GM08714 (cell line): ENCODE data around the gene MOB3A.

Source experiments
- H3K4me3 ChIP-seq: fragments of 200-500 bp; sonication (Bioruptor generic); 2 replicates; pipeline ENCODE4 v1.5.1; 2014; ENCODE audit warnings: mild to moderate bottlenecking, low read length, inconsistent platforms
- ZNF274 ChIP-seq: IDR thresholded peaks from 2 replicates; pipeline ENCODE4 v1.6.1; 2012; ENCODE audit warnings: mild to moderate bottlenecking, low read depth, low read length

MOB3A gene

DNA sequence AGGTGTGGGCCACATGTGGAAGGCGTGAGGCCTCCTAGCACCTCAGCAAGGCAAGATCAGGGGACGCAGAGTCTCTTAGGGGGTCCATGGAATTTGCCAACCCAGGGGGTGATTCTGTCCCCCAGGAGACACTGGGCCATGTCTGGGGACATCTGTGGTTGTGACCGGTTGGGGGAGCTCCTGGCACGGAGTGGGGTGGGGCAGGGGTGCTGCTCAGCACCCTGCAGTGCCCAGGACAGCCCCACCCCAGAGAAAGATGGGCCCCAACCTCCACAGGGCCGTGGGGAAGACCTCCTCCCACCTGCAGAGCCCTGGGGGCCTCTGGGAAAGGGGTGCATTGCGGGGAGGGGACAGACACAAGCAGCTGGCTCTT, 49.1 kb downstream of the MOB3A start:
- no peak for TF ChIP-seq ZNF274
- no peak overlapping the region for H3K4me3 ChIP-seq

DNA sequence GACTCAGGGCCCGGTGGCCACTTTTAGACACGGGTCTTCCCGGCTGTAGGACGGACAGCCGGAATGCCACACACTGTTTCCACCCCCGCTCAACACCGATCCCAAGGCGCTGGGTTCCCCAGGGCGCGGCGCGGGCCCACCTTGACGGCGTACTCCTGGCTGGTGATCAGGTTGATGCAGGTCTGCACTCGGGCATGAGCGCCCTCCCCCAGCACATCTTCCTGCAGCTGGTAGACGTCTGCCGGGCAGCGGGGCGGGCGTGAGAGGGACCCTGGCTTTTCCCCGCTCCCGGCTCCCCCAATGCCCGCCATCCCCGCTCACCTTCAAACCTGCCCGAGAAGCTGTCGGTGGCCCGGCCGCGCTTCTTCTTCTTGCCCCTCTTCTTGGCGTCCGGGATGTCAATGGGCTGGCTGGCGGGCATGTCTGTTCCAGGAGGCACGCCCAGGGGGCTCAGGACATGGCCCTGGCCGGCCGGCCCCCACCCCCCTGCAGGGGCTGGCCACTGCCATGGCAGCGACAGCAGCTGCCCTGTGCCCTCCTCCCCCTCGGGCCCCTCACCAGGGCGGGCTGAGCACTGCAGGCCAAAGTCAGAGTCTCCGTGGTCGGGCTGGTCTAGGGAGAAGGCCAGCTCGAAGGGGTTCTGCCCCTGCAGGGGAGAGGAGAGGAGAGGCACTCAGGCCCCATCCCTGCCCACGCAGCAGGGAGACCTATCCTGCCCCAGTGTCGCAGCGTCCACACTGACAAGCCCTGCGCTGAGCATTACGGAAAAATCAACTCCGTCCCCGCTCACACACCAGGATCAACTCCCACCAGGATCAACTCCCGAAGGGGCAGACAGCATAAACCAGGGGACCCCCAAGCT, 49.8 kb downstream of the MOB3A start:
- no peak overlapping the region for H3K4me3 ChIP-seq
- no peak for TF ChIP-seq ZNF274

DNA sequence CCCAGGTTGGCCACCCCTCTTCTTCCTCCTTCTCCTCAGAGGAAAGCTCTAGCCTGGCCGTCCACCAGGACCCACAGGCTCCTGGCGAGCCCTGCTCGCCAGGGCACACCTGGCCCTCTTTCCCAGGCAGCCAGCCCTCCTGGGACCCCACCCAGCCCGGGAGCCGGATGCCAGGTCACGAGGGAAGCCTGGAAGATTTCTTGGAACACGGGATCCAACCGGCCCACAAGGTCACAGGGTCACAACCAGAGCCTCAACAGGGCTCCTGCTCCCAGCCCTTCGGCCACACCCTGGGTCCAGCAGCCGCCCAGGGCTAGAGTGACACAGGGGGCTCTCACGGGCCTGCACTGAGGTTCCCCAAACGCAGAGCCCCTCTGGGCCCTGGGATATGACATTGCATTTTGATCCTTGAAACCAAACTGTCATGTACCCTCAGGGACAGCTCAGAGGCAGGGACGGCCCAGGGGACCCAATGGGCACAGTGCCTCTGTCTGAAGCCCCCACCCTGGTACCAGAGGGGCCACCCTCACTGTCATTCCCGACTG, 50.6 kb downstream of the MOB3A start:
- no peak for TF ChIP-seq ZNF274
- H3K4me3 ChIP-seq, result no peak overlapping the region

DNA sequence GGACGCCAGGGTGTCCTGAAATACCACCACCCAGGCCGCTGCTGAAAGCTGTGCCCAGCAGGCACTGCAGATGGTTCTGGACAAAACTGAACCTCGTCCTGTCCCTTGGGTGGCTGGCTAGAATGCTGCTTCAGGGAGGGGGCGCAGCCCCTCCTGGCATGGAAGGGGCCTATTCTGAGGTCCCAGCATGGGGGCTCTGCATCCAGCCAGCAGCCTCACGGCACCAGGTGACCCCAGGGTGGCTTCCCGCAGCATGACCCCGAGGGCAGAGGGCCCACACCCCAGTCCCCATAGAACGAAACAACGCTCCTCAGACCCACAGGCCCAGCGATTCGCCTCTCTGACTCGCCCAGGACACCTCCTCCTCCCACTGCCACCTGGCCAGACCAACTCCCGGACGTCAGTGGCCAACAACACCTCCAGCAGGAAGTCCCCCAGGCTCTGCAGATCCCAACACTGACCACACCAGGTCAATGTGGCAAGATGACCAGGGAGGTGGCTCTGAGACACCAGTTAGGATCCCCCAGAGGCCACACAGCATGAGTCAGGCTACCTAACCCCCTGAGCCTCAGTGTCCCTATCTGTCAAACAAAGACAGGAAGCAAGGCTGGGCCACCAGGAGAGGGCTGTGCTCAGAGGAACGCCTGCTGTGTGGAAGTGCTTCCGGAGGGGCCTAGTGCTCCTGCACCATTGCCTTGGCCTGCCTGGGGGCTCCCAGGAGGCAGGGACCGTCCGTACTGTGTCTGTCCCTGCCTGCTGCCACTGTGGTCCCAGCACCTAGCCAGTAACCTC, 51.2 kb downstream of the MOB3A start:
- no peak for TF ChIP-seq ZNF274
- H3K4me3 ChIP-seq, result no peak overlapping the region

DNA sequence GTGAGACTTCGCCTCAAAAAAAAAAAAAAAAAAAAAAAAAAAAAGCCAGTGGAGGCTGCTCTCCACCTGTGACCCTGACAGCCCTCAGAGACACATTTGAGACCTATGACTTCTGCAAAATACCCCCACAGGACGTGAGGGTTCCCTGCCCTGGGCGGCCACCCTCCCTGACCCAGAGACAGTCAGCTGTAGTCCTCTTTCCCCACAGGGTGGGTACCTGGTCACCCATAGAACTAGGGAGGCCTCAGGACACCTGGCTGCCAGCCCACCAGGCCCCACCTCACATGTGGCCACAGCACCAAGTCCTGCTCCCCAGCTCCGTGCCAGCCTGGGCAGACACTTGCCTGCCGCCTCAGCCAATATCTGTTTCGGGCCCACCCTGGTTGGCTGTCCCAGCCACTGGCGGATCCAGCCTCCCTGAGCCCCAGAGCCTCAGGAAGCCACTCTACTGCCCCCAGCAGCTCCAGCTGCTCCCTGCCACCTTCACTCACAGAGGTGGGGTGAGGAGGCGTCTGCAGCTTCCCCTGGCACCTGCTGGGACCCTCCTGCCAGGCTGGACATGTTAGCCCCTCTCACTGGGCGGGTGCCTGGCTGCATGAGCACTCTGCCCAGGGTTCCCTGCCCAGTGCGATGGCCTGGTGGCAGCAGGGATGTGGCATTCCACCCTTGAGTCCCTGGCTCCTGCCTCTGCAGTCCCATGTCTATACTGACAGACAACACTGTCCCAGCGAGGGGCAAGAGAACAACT, 52.0 kb downstream of the MOB3A start:
- TF ChIP-seq ZNF274, result no peak
- H3K4me3 ChIP-seq, result no peak overlapping the region

DNA sequence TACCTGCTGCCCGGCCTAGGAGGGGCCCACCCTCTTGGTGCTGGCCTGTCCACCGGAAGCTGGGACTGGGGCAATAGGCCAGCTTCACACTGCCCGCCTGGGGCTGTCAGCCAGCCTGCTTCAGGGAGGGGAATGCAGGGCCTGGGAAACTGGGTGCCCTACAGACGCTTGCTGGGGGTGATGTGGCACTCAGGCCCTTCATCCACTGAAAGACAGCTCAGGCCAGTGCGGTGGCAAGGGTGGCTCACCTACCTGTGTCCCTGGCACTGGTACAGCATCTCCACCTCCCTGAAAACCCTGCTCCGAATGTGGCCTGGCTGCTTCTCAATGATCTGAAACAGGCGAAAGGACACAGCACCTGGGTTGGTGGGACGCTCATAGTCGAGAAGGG, 52.9 kb downstream of the MOB3A start:
- TF ChIP-seq ZNF274, result no peak
- H3K4me3 ChIP-seq, result no peak overlapping the region; the same call in 1 of the 2 replicates

DNA sequence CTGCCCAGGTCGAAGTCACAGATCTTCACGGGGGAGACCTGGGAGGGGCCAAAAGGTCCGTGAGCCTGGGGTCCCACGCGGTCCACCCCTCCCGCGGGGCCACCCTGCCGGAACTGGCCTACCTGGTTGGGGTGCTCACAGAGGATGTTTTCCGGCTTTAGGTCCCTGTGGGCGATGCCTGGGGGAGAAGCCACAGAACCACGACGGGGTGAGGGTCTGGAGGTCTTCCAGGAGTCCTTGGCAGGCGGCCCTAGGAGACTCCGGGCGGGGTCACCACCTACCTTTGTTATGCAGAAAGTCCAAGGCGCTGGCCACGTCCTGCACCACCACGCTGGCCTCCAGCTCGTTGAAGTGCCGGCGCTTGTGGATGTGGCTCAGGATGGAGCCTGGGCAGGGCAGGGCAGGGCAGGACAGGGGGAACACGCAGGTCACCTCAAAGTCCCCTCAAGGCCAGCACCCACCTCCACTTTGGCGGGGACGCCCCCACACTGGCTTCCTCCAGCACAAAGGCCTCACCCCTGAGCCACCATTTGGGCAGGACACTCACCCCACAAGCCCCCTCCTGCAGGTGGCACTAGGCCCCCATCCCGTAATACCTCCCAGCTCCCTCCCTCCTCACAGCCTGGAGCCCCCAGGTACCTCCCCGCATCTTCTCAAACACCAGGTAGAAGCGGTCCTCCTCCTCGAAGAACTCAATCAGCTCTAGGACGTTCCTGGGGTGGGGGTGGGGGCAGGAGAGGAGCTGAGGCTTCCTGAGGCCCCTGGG, 53.5 kb downstream of the MOB3A start:
- TF ChIP-seq ZNF274, result no peak
- peak overlapping the region; percentile 22; the same call in 1 of the 2 replicates for H3K4me3 ChIP-seq

DNA sequence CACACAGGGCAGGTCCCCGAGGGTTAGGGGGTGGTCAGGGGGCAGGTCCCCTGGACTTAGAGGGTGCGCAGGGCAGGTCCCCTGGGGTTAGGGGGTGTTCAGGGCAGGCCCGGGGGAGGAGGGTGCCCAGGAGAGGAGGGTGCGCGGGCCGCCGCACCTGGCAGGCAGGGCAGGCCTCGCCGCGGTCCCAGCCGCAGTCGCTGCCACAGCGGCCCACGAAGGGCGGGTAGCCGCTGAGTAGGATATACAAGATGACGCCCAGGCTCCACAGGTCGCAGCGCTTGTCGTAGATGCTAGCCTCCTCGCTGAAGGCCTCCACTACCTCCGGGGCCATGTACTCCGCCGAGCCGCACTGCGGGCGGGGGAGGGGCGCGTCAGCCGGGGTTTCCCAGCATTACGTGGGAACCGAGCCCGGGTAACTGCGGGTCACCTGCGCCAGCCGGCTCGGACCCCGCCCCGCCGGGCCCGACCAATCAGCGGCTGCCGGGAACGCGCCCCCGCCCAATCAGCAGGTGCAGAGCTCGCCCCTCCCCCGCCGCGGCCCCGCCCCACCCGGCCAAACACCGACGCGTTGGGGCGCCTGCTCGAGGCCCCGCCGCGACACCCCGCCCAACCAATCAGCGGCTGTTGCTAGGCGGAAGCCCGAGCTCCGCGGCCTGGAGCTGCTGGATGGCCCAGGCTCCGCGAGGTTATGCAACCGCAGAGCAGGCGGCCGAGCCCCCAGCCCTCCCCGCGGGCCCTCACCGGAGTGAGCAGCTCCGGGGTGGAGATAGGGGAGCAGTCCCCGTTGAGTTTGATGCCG, 54.2 kb downstream of the MOB3A start:
- peak overlapping the region; percentile 36; the same call in 1 of the 2 replicates for H3K4me3 ChIP-seq
- no peak for TF ChIP-seq ZNF274

DNA sequence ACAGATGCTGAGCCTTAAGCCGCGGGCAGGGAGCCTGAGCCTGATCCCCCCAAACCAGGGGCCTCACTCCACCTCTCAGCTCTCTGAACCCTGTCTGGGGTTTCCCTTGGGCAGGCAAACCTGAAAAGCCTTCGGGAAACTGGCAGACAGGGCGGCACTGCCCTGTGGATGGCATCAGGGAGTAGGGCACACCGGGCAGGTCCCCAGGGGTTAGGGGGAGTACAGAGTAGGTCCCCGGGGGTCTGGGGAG, 54.8 kb downstream of the MOB3A start:
- TF ChIP-seq ZNF274, result no peak
- peak overlapping the region; percentile 36; the same call in 1 of the 2 replicates for H3K4me3 ChIP-seq

DNA sequence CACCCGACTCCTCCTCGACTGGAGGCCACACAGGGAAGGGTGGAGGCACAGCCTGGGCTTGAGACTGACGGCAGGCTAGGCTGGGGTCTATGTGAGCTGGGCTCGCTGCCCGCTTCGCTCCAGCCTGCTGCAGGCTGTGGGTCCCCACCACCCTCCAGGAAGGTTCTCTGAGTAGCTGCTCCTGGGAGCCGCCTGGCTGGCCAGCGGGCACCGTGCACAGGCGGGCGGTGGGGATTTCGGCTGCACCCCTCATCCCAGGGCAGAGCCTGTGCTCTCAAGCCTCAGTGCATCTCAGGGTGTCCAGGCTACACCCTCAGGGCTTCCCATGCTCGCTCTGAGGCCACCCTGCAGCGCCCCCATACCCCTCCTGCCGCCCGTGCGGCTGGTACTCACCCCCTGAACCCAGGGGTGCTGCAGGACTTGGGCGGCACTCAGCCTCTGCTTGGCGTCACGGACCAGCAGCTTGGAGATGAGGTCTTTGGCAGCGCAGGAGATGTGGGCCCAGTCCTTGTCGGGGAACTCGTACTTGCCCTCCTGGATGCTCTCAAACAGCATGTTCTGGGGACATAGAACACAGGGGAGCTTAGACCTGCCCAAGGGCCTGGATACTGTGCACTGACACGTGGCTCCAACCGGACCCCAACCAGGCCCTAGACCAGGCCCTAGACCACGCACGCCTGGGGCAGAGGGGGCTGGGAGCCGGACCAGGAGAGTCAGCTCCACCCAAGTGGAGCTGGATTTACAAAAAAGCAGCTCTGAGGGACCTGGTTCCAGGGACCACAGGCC, 55.3 kb downstream of the MOB3A start:
- TF ChIP-seq ZNF274, result no peak
- no peak overlapping the region; the same call in 1 of the 2 replicates for H3K4me3 ChIP-seq

DNA sequence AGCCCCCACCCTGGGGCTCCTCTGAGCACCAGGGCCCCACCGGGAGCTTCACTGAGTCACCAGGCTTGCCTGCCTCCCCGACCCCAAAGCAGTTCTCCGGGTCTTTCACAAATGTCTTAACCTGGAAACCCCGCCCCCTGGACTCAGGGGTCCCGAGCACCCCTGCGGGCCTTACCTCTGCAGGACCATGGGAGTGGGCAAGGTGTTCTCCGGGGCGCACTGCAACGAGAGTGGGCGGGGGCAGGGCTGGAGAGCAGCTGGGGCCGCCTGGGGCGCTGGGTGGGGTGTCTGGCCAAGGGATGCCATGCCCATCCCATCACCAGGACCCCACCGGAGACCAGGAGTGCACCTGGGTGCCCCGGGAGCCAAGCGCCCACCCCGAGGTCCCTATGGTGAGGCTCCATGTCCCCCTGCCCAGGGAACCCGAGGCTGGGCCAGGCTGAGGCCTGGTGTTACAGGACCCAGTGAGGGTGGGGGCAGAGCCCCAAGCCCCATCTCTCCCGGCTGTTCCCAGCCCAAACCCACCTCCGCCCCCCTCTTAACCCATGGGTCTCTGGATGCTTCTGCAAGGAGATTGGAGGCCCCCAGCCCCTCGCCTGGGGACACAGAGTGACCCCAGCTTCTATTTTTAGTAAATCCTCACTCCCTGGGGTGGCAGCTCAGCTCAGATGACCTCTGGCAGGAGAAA, 56.0 kb downstream of the MOB3A start:
- H3K4me3 ChIP-seq, result no peak overlapping the region
- no peak for TF ChIP-seq ZNF274
